Esophagus squamous epithelium (tissue), 5 donors: ENCODE results near the gene PAAF1. TPM values are rescaled to one million over a fixed set of nuclear protein-coding genes. Genes with fewer than 3 reads are reported as not detected.

Experiments used
- DNase-seq: peaks from one replicate; lab custom pipeline; 2025; lab: John Stamatoyannopoulos, UW
- H3K27ac ChIP-seq, 4 donors: fragments of 200-600 bp; sonication (generic); one replicate each; pipeline ENCODE4 v1.5.1; 2016 to 2019; ENCODE audit warnings: mild to moderate bottlenecking in 1 of 4
- H3K27me3 ChIP-seq, 4 donors: fragments of 200-600 bp; sonication (generic); 1 replicate in 3 of 4; 2 replicates in 1 of 4; pipeline versions ENCODE4 v1.5.1 to v1.6.0; 2017 to 2021; ENCODE audit warnings: antibody characterized with exemption in 1 of 4
- H3K36me3 ChIP-seq, 3 donors: fragments of 200-600 bp; sonication (generic); one replicate each; pipeline ENCODE4 v1.5.1; 2016 to 2019
- H3K4me1 ChIP-seq, 3 donors: fragments of 200-600 bp; sonication (generic); one replicate each; pipeline ENCODE4 v1.5.1; 2017 to 2019
- H3K4me3 ChIP-seq, 4 donors: fragments of 200-600 bp; sonication (generic); 1 replicate in 3 of 4; 2 replicates in 1 of 4; pipeline ENCODE4 v1.5.1; 2016 to 2019; ENCODE audit warnings: mild to moderate bottlenecking in 2 of 4, moderate library complexity in 1 of 4
- H3K9me3 ChIP-seq, 3 donors: fragments of 200-600 bp; sonication (generic); one replicate each; pipeline ENCODE4 v1.5.1; 2016 to 2019
- POLR2A ChIP-seq, 4 donors: fragments of 450-650 bp; IDR thresholded peaks; one replicate each; pipeline ENCODE4 v1.6.1; 2017; ENCODE audit warnings: antibody characterized with exemption in 4 of 4, mild to moderate bottlenecking in 4 of 4, moderate library complexity in 3 of 4
- WGBS, 2 donors: methylation state at CpG; one replicate each; pipeline ENCODE4 v1.1.5; 2018; 5-methylcytosine and 5-hydroxymethylcytosine counted together
- intact Hi-C: fragments of 100-400 bp; cut with DNase I; formaldehyde crosslinking; loops from one replicate; pipeline ENCODE4 v1.15.0; 2022
- total RNA-seq, 4 donors: library from RNA; depleted of rRNA; stranded (reverse); fragments of >200 nt; gene quantifications; one replicate each; pipeline ENCODE4 v1.1.0, GENCODE V29; 2016
- TF ChIP-seq, protein P1 (sequence below), 6 experiments: fragments of 450-650 bp in 4 of 6; fragments of 200-600 bp in 2 of 6; sonication (generic) in 2 of 6; IDR thresholded peaks; one replicate each; pipeline ENCODE4 v1.5.1; 2016 to 2019; ENCODE audit warnings: antibody characterized with exemption in 6 of 6, mild to moderate bottlenecking in 4 of 6, moderate library complexity in 4 of 6
- donor health status: DM: yes; HTN: yes; CAD: no.

The PAAF1 gene
- total RNA-seq, 4 donors from 2014 or later = 4.3 to 10.9 (median 8.3) TPM

- H3K9me3 ChIP-seq = no peaks in the 10 kb centered on the region
- DNase-seq = no peak
- H3K4me1 ChIP-seq = no peaks in the 10 kb centered on the region
- no peak for TF ChIP-seq POLR2A (IDR thresholded peaks at IDR 0.05)
- TF ChIP-seq, protein P1, sequence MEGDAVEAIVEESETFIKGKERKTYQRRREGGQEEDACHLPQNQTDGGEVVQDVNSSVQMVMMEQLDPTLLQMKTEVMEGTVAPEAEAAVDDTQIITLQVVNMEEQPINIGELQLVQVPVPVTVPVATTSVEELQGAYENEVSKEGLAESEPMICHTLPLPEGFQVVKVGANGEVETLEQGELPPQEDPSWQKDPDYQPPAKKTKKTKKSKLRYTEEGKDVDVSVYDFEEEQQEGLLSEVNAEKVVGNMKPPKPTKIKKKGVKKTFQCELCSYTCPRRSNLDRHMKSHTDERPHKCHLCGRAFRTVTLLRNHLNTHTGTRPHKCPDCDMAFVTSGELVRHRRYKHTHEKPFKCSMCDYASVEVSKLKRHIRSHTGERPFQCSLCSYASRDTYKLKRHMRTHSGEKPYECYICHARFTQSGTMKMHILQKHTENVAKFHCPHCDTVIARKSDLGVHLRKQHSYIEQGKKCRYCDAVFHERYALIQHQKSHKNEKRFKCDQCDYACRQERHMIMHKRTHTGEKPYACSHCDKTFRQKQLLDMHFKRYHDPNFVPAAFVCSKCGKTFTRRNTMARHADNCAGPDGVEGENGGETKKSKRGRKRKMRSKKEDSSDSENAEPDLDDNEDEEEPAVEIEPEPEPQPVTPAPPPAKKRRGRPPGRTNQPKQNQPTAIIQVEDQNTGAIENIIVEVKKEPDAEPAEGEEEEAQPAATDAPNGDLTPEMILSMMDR (IDR thresholded peaks at IDR 0.05) = no peak
- H3K27ac ChIP-seq = no peak overlapping the region
- H3K27me3 ChIP-seq = no peaks in the 10 kb centered on the region
- intact Hi-C loops = no loop called here
- H3K36me3 ChIP-seq = peaks cover 0 to 49% (median 0%) of the 10 kb centered on the region in 3 donors
- H3K4me3 ChIP-seq = no peak overlapping the region
Measured at GRCh38 chr11:73839123-73839457, 37.7 kb upstream of the PAAF1 start.

DNA sequence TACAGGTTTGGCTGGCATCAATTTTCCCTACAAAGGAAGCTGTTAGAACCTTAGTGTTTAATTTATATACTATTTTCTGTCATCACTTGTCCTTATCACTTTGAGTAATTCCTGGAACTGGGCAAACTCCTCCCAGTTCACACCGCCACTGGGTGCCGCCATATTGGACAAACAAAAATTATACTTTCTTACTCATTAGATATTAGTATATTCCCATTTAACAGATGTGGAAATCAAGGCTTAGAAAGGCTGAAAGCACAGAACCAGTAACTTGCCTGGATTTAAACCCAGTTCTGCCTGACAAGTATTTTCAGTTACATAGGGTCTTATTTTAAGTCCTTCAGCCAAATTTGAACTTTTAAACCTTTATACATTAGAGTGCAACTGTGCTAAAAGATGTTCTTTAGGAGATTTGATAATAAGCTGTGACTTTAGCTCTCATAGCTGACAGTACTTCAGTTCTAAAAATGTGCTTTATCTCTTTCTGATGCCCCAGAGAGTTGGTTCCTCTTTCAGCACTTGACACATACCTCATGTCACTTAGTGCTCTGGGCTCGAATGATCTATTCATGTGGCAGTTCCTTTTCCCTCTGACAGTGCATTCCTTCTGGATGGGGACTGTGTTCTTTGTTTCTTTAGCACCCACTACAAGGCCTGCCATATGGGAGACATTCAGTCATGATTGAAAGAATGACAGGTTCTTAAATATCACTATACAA, 25.6 kb upstream of the PAAF1 start:
- no peak overlapping the region for H3K27ac ChIP-seq
- peaks cover 0 to 44% (median 3%) of the 10 kb centered on the region in 3 donors for H3K36me3 ChIP-seq
- intact Hi-C loops = no loop called here
- TF ChIP-seq, protein P1 (IDR thresholded peaks at IDR 0.05) = no peak
- TF ChIP-seq POLR2A (IDR thresholded peaks at IDR 0.05) = no peak
- H3K4me1 ChIP-seq = no peaks in the 10 kb centered on the region
- no peak for DNase-seq
- no peaks in the 10 kb centered on the region for H3K27me3 ChIP-seq
- H3K4me3 ChIP-seq = no peak overlapping the region
- WGBS, 2 donors = 84 to 93% methylated on average over 3 of the region's 3 CpGs
- H3K9me3 ChIP-seq = no peaks in the 10 kb centered on the region

- no peak for DNase-seq
- intact Hi-C loops = no loop called here
- no peaks in the 10 kb centered on the region for H3K9me3 ChIP-seq
- H3K27me3 ChIP-seq = no peaks in the 10 kb centered on the region
- H3K27ac ChIP-seq = no peak overlapping the region
- no peak overlapping the region for H3K4me3 ChIP-seq
- peaks cover 0 to 36% (median 0%) of the 10 kb centered on the region in 3 donors for H3K36me3 ChIP-seq
- WGBS, 2 donors = 86 to 94% methylated on average over 3 of the region's 3 CpGs
- H3K4me1 ChIP-seq = no peaks in the 10 kb centered on the region
- no peak for TF ChIP-seq POLR2A (IDR thresholded peaks at IDR 0.05)
- TF ChIP-seq, protein P1 (IDR thresholded peaks at IDR 0.05) = no peak
Measured at GRCh38 chr11:73852049-73852448, 24.8 kb upstream of the PAAF1 start.

DNA sequence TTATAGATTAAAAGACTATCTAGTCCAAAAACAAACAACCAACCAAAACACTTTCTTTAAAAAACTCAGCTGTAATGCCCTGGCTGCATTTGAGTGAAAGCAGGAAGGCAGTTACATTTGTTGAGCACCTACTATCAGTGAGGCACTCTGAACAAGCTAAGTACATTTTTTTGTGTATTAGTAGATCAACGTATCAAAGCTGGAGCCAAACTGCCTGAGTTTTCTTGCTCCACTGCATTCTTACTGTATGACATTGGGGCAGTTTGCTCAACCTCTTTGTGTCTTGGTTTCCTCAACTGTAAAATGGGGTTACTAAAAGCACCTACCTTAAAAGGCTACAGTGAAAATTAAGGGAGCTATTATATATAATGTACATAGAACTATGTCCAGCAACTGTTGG, 22.1 kb upstream of the PAAF1 start:
- Histone ChIP-seq H3K4me1 (no peaks in the 10 kb centered on the region), H3K4me3 (no peak overlapping the region), H3K9me3 (no peaks in the 10 kb centered on the region), H3K36me3 (peaks cover 0 to 37% (median 0%) of the 10 kb centered on the region in 3 donors), H3K27me3 (no peaks in the 10 kb centered on the region), H3K27ac (no peak overlapping the region)
- TF ChIP-seq, protein P1 (IDR thresholded peaks at IDR 0.05) = no peak
- TF ChIP-seq POLR2A (IDR thresholded peaks at IDR 0.05) = no peak
- WGBS, 2 donors = 50 to 54% methylated on average over 1 of the region's 1 CpG
- DNase-seq = no peak
- intact Hi-C loops = no loop called here

- H3K4me3 ChIP-seq = no peak overlapping the region
- no peak for DNase-seq
- H3K4me1 ChIP-seq = no peaks in the 10 kb centered on the region
- intact Hi-C loops = no loop called here
- H3K36me3 ChIP-seq = peaks cover 0 to 39% (median 0%) of the 10 kb centered on the region in 3 donors
- no peak for TF ChIP-seq POLR2A (IDR thresholded peaks at IDR 0.05)
- TF ChIP-seq, protein P1 (IDR thresholded peaks at IDR 0.05) = no peak
- H3K27me3 ChIP-seq = no peaks in the 10 kb centered on the region
- H3K9me3 ChIP-seq = no peaks in the 10 kb centered on the region
- no peak overlapping the region for H3K27ac ChIP-seq
- 93 to 95% methylated on average over 1 of the region's 1 CpG for WGBS, 2 donors
Measured at GRCh38 chr11:73856031-73856567, 20.7 kb upstream of the PAAF1 start.
